Measurements from ENCODE around the gene SLIT1. TPM values are rescaled to one million over a fixed set of nuclear protein-coding genes. Genes with fewer than 3 reads are reported as not detected.

SLIT1 gene
- polyA plus RNA-seq (2013, experiment 1 of 2), result 0.20 TPM
- 0.15 TPM for polyA plus RNA-seq (2013, experiment 2 of 2)

GRCh38 chr10:97185326-97186058, at the start of gene SLIT1:
Gene SLIT1, minus strand, starts transcription at chr10:97185959. Its CDS starts 285 bp downstream, at chr10:97185674.
- Histone ChIP-seq H3K79me1 (ENCODE audit: low read length) (no peaks in the 10 kb centered on the region), H3K79me2 (ENCODE audit: control insufficient read depth, insufficient read depth, low read length) (no peaks in the 10 kb centered on the region), H3K4me3 (ENCODE audit: low read length) (no peak within 1 kb of the TSS), H2BK120ac (ENCODE audit: low read depth, low read length) (no peak within 1 kb of the TSS), H3K4me1 (ENCODE audit: control insufficient read depth, low read depth, low read length) (no peaks in the 10 kb centered on the region), H4K8ac (ENCODE audit: low read depth, low read length) (no peak within 1 kb of the TSS), H3K4ac (ENCODE audit: low read depth, low read length) (no peak within 1 kb of the TSS), H2BK15ac (replicated peaks; ENCODE audit: low read depth) (no peak within 1 kb of the TSS), H3K27me3 (ENCODE audit: insufficient read depth, low read length, poor library complexity) (peaks cover 24% of the 10 kb centered on the region), H2AK5ac (ENCODE audit: low read length) (no peak within 1 kb of the TSS), H3K4me2 (ENCODE audit: low read length) (peak within 1 kb of the TSS; percentile 45), H3K18ac (ENCODE audit: low read length) (no peak within 1 kb of the TSS), H4K5ac (ENCODE audit: low read length) (no peak within 1 kb of the TSS), H3K27ac (ENCODE audit: low read depth, low read length) (no peak within 1 kb of the TSS), H3K56ac (ENCODE audit: low read length) (peak within 1 kb of the TSS; percentile 49), H3K36me3 (ENCODE audit: control insufficient read depth, insufficient read depth, low read length) (no peaks in the 10 kb centered on the region), H2BK5ac (ENCODE audit: low read length) (no peak within 1 kb of the TSS), H3K23ac (ENCODE audit: low read length) (no peak within 1 kb of the TSS), H3K9ac (ENCODE audit: low read length) (peak within 1 kb of the TSS; percentile 24)
- no CpG with 5 or more reads among the region's 74 CpGs for WGBS (ENCODE audit: extremely low coverage, insufficient coverage, low lambda C conversion rate)
- peak; percentile 40 for DNase-seq

DNA sequence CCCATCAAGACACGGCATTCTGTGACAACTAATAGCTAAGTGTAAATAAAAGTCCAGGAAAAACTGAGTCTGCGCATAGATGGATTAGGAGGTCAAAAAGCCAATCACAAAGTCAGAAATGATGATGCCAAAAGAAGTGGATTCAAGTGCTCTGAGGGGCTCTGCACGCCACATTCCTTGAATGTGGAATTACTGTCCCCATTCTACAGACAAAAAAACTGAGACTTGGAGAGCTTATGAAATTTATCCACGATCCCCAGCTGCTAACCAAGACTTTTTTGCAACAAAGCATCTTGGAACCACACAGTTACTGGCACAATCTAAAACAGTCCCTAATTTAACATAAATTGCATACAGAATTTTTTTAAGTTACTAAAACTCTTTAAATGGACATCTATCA, 49.6 kb upstream of the SLIT1 start:
- H2AK5ac ChIP-seq (ENCODE audit: low read length), result no peak overlapping the region
- H3K27me3 ChIP-seq (ENCODE audit: insufficient read depth, low read length, poor library complexity), result no peaks in the 10 kb centered on the region
- H3K9ac ChIP-seq (ENCODE audit: low read length), result no peak overlapping the region
- H3K4me2 ChIP-seq (ENCODE audit: low read length), result no peak overlapping the region
- H3K18ac ChIP-seq (ENCODE audit: low read length), result no peak overlapping the region
- H3K36me3 ChIP-seq (ENCODE audit: control insufficient read depth, insufficient read depth, low read length), result no peaks in the 10 kb centered on the region
- H3K79me2 ChIP-seq (ENCODE audit: control insufficient read depth, insufficient read depth, low read length), result no peaks in the 10 kb centered on the region
- H3K4me3 ChIP-seq (ENCODE audit: low read length), result no peak overlapping the region
- H3K79me1 ChIP-seq (ENCODE audit: low read length), result no peaks in the 10 kb centered on the region
- no peak overlapping the region for H3K56ac ChIP-seq (ENCODE audit: low read length)
- no peak overlapping the region for H2BK120ac ChIP-seq (ENCODE audit: low read depth, low read length)
- H3K27ac ChIP-seq (ENCODE audit: low read depth, low read length), result no peak overlapping the region
- no peak overlapping the region for H3K23ac ChIP-seq (ENCODE audit: low read length)
- H3K4me1 ChIP-seq (ENCODE audit: control insufficient read depth, low read depth, low read length), result no peaks in the 10 kb centered on the region
- DNase-seq, result no peak
- H3K4ac ChIP-seq (ENCODE audit: low read depth, low read length), result no peak overlapping the region
- no peak overlapping the region for H2BK15ac ChIP-seq (replicated peaks; ENCODE audit: low read depth)
- no CpG with 5 or more reads among the region's 4 CpGs for WGBS (ENCODE audit: extremely low coverage, insufficient coverage, low lambda C conversion rate)
- no peak overlapping the region for H4K8ac ChIP-seq (ENCODE audit: low read depth, low read length)
- no peak overlapping the region for H4K5ac ChIP-seq (ENCODE audit: low read length)
- no peak overlapping the region for H2BK5ac ChIP-seq (ENCODE audit: low read length)

DNA sequence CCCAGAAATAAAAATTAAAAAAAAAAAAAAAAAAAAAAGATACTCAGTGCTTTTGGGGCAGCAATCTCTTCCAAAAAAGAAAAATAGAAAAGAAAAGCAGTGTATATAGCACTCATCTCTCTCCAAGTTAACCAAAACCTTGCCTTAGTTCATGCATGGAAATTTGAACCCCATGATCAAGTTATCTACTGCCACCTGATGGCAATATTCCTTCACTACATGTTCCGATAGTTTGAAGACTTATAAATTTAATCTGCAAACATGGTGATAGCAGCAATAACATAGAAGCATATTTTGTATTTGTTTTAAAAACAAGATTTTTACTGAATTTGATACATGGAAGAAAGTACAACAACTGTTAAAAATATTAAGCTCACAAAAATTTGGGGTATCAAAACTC, 48.6 kb upstream of the SLIT1 start:
- no peak overlapping the region for H3K4me2 ChIP-seq (ENCODE audit: low read length)
- no peak overlapping the region for H3K4me3 ChIP-seq (ENCODE audit: low read length)
- WGBS (ENCODE audit: extremely low coverage, insufficient coverage, low lambda C conversion rate), result no CpG with 5 or more reads among the region's 1 CpG
- H4K8ac ChIP-seq (ENCODE audit: low read depth, low read length), result no peak overlapping the region
- no peaks in the 10 kb centered on the region for H3K79me1 ChIP-seq (ENCODE audit: low read length)
- no peak overlapping the region for H3K27ac ChIP-seq (ENCODE audit: low read depth, low read length)
- H3K79me2 ChIP-seq (ENCODE audit: control insufficient read depth, insufficient read depth, low read length), result no peaks in the 10 kb centered on the region
- no peak overlapping the region for H2BK5ac ChIP-seq (ENCODE audit: low read length)
- no peak overlapping the region for H3K9ac ChIP-seq (ENCODE audit: low read length)
- no peak overlapping the region for H3K4ac ChIP-seq (ENCODE audit: low read depth, low read length)
- H3K56ac ChIP-seq (ENCODE audit: low read length), result no peak overlapping the region
- H4K5ac ChIP-seq (ENCODE audit: low read length), result no peak overlapping the region
- no peaks in the 10 kb centered on the region for H3K4me1 ChIP-seq (ENCODE audit: control insufficient read depth, low read depth, low read length)
- no peak overlapping the region for H2AK5ac ChIP-seq (ENCODE audit: low read length)
- DNase-seq, result peak; percentile 38
- no peaks in the 10 kb centered on the region for H3K36me3 ChIP-seq (ENCODE audit: control insufficient read depth, insufficient read depth, low read length)
- H2BK15ac ChIP-seq (replicated peaks; ENCODE audit: low read depth), result no peak overlapping the region
- H3K18ac ChIP-seq (ENCODE audit: low read length), result no peak overlapping the region
- H3K27me3 ChIP-seq (ENCODE audit: insufficient read depth, low read length, poor library complexity), result no peaks in the 10 kb centered on the region
- H3K23ac ChIP-seq (ENCODE audit: low read length), result no peak overlapping the region
- no peak overlapping the region for H2BK120ac ChIP-seq (ENCODE audit: low read depth, low read length)

DNA sequence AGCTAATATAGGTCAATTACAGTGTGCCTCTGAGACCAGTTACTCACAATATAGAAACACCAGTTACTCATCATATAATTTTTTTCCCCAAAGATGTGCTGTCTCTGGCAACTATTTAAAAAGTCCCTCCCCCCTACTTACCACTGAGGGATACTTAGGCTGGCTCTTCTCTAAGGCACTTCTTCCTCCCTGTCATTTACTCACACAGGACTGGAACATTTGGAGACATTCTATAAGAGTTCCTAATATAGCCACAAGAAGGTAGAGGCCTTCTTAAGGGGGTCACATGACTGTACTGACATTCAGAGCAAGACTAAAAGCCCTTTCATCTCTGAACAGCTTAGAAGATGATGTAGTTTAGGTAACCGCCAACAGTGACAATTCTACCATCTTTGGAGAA, 44.4 kb upstream of the SLIT1 start:
- Histone ChIP-seq H3K18ac (ENCODE audit: low read length) (no peak overlapping the region), H3K9ac (ENCODE audit: low read length) (no peak overlapping the region)
- WGBS (ENCODE audit: extremely low coverage, insufficient coverage, low lambda C conversion rate), result no CpG with 5 or more reads among the region's 1 CpG

DNA sequence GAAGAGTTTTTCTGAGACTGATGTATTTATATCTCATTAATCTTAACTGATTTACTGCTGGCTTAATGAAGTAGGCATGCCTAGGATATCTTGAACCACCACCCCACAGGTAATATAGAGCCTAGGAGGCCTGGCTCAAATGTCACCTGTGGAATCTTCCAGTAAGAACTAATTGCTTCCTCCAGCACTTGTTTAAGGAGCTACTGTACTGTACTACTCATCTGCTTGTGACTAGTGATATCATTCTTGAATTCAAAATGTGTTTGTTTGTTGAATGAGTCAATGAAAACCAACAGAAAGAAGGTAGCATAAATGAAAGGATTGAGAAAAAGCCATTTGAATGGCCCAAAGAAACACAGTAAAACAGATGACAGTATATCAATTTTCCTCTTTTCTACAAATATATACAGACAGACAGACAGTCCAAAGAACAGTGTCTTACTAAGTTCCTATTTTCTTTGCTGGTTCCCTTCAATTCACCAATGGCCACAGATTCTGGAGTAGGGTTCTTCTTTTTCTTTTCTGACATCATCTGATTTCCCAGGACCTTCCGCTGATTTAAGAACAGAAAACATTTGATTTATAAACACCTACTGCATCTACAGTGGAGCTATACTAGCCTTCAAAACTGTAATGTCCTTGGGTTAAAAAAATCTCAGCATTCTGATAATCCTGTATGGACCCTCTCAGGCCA, 43.7 kb upstream of the SLIT1 start:
- Histone ChIP-seq H3K23ac (ENCODE audit: low read length) (no peak overlapping the region), H3K27ac (ENCODE audit: low read depth, low read length) (no peak overlapping the region), H3K27me3 (ENCODE audit: insufficient read depth, low read length, poor library complexity) (no peaks in the 10 kb centered on the region), H3K79me2 (ENCODE audit: control insufficient read depth, insufficient read depth, low read length) (no peaks in the 10 kb centered on the region), H4K5ac (ENCODE audit: low read length) (no peak overlapping the region), H3K4ac (ENCODE audit: low read depth, low read length) (no peak overlapping the region), H2AK5ac (ENCODE audit: low read length) (no peak overlapping the region), H2BK120ac (ENCODE audit: low read depth, low read length) (no peak overlapping the region), H3K4me3 (ENCODE audit: low read length) (no peak overlapping the region), H3K56ac (ENCODE audit: low read length) (no peak overlapping the region), H3K4me1 (ENCODE audit: control insufficient read depth, low read depth, low read length) (no peaks in the 10 kb centered on the region), H2BK15ac (replicated peaks; ENCODE audit: low read depth) (no peak overlapping the region), H3K18ac (ENCODE audit: low read length) (no peak overlapping the region), H4K8ac (ENCODE audit: low read depth, low read length) (no peak overlapping the region), H3K9ac (ENCODE audit: low read length) (no peak overlapping the region), H3K36me3 (ENCODE audit: control insufficient read depth, insufficient read depth, low read length) (peaks cover 1% of the 10 kb centered on the region), H2BK5ac (ENCODE audit: low read length) (no peak overlapping the region), H3K79me1 (ENCODE audit: low read length) (no peaks in the 10 kb centered on the region), H3K4me2 (ENCODE audit: low read length) (no peak overlapping the region)
- WGBS (ENCODE audit: extremely low coverage, insufficient coverage, low lambda C conversion rate), result no CpG with 5 or more reads among the region's 1 CpG
- DNase-seq, result no peak

More for the DNA sequence above, 44.4 kb upstream of the SLIT1 start:
- Histone ChIP-seq H3K36me3 (ENCODE audit: control insufficient read depth, insufficient read depth, low read length) (peaks cover 1% of the 10 kb centered on the region), H3K4ac (ENCODE audit: low read depth, low read length) (no peak overlapping the region), H3K4me3 (ENCODE audit: low read length) (no peak overlapping the region), H3K23ac (ENCODE audit: low read length) (no peak overlapping the region), H2BK5ac (ENCODE audit: low read length) (no peak overlapping the region), H3K27me3 (ENCODE audit: insufficient read depth, low read length, poor library complexity) (no peaks in the 10 kb centered on the region), H2BK120ac (ENCODE audit: low read depth, low read length) (no peak overlapping the region), H3K4me1 (ENCODE audit: control insufficient read depth, low read depth, low read length) (no peaks in the 10 kb centered on the region), H3K56ac (ENCODE audit: low read length) (no peak overlapping the region), H3K79me1 (ENCODE audit: low read length) (no peaks in the 10 kb centered on the region), H3K27ac (ENCODE audit: low read depth, low read length) (no peak overlapping the region), H4K8ac (ENCODE audit: low read depth, low read length) (no peak overlapping the region), H3K4me2 (ENCODE audit: low read length) (no peak overlapping the region), H4K5ac (ENCODE audit: low read length) (no peak overlapping the region), H2AK5ac (ENCODE audit: low read length) (no peak overlapping the region), H2BK15ac (replicated peaks; ENCODE audit: low read depth) (no peak overlapping the region), H3K79me2 (ENCODE audit: control insufficient read depth, insufficient read depth, low read length) (no peaks in the 10 kb centered on the region)
- no peak for DNase-seq
